Smooth muscle cell (in vitro differentiated cells): Measurements from ENCODE around the gene NCK1. TPM values are rescaled to one million over a fixed set of nuclear protein-coding genes. Genes with fewer than 3 reads are reported as not detected.

Experiments used
- DNase-seq: peaks from one replicate; lab custom pipeline; 2025; ENCODE audit not compliant: unreplicated experiment; lab: John Stamatoyannopoulos, UW
- H2AFZ ChIP-seq: fragments of 200-600 bp; sonication (generic); 2 replicates; pipeline ENCODE4 v1.6.0; 2016; ENCODE audit warnings: antibody characterized with exemption, low read depth, mild to moderate bottlenecking
- H3F3A ChIP-seq: fragments of 200-600 bp; sonication (generic); 2 replicates; pipeline ENCODE4 v1.6.0; 2017; ENCODE audit warnings: antibody characterized with exemption, low read depth
- H3K27ac ChIP-seq: fragments of 200-600 bp; sonication (generic); 2 replicates; pipeline ENCODE4 v1.5.1; 2016; ENCODE audit warnings: low read depth, mild to moderate bottlenecking
- H3K27me3 ChIP-seq: fragments of 200-600 bp; sonication (generic); 2 replicates; pipeline ENCODE4 v1.6.1; 2016; ENCODE audit warnings: low read depth, mild to moderate bottlenecking
- H3K36me3 ChIP-seq: fragments of 200-600 bp; sonication (generic); 2 replicates; pipeline ENCODE4 v1.5.1; 2016; ENCODE audit warnings: low read depth
- H3K4me1 ChIP-seq: fragments of 200-600 bp; sonication (generic); 2 replicates; pipeline ENCODE4 v1.5.1; 2016; ENCODE audit warnings: low read depth
- H3K4me2 ChIP-seq: fragments of 200-600 bp; sonication (generic); 2 replicates; pipeline ENCODE4 v1.6.0; 2016; ENCODE audit warnings: mild to moderate bottlenecking
- H3K4me3 ChIP-seq: fragments of 200-600 bp; sonication (generic); 2 replicates; pipeline ENCODE4 v1.5.1; 2016; ENCODE audit warnings: mild to moderate bottlenecking
- H3K79me2 ChIP-seq: fragments of 200-600 bp; sonication (generic); 2 replicates; pipeline ENCODE4 v1.6.0; 2016; ENCODE audit warnings: low read depth, mild to moderate bottlenecking
- H3K9ac ChIP-seq: fragments of 200-600 bp; sonication (generic); 2 replicates; pipeline ENCODE4 v1.6.0; 2016; ENCODE audit warnings: low read depth
- H3K9me3 ChIP-seq: fragments of 200-600 bp; sonication (generic); replicated peaks from 2 replicates; pipeline ENCODE4 v1.5.1; 2016; ENCODE audit warnings: low read depth
- H4K20me1 ChIP-seq: fragments of 200-600 bp; sonication (generic); 2 replicates; pipeline ENCODE4 v1.6.0; 2016; ENCODE audit warnings: low read depth
- CTCF ChIP-seq: fragments of 200-600 bp; sonication (generic); IDR thresholded peaks from 2 replicates; pipeline ENCODE4 v1.5.1; 2017; ENCODE audit warnings: borderline replicate concordance, mild to moderate bottlenecking, antibody characterized with exemption; ENCODE audit not compliant: insufficient read depth, poor library complexity, severe bottlenecking
- WGBS: methylation state at CpG from one replicate; pipeline ENCODE4 v1.1.7; 2016; ENCODE audit warnings: low lambda C conversion rate; 5-methylcytosine and 5-hydroxymethylcytosine counted together
- polyA plus RNA-seq: library from polyadenylated mRNA; unstranded; fragments of >200 nt; fragmentation: Nextera tagmentation; extraction: Ambion mirVana; gene quantifications from 2 replicates; pipeline ENCODE4 v1.2.1, GENCODE V29; 2016
- total RNA-seq: library from RNA; depleted of rRNA; stranded (reverse); fragments of >200 nt; gene quantifications from 2 replicates; pipeline ENCODE4 v1.2.3, GENCODE V29; 2014

NCK1 gene
- total and polyA plus RNA-seq, 2 experiments from 2014 or later: 21.1 to 41.8 TPM

- H4K20me1 ChIP-seq: peaks cover 77% of the 10 kb centered on the region
- peaks cover 99% of the 10 kb centered on the region for H3K79me2 ChIP-seq
- no peak for DNase-seq
- H3K9ac ChIP-seq: no peak overlapping the region
- H3K9me3 ChIP-seq: no peaks in the 10 kb centered on the region
- no peaks in the 10 kb centered on the region for H3K4me1 ChIP-seq
- no peak overlapping the region for H2AFZ ChIP-seq
- 98% methylated on average over 9 of the region's 9 CpGs for WGBS
- H3F3A ChIP-seq: no peaks in the 10 kb centered on the region
- H3K4me3 ChIP-seq: no peak overlapping the region
- no peak overlapping the region for H3K27ac ChIP-seq
- H3K27me3 ChIP-seq: no peaks in the 10 kb centered on the region
- no peaks in the 10 kb centered on the region for H3K36me3 ChIP-seq
- no peak for TF ChIP-seq CTCF
- no peak overlapping the region for H3K4me2 ChIP-seq
Observed at GRCh38 chr3:136883967-136884720, 22.1 kb downstream of the NCK1 start.

GRCh38 chr3:136885357-136886213 lies 23.6 kb downstream of the NCK1 start:
- Histone ChIP-seq H3K9ac (no peak overlapping the region), H3K4me3 (no peak overlapping the region), H3F3A (no peaks in the 10 kb centered on the region), H4K20me1 (peaks cover 72% of the 10 kb centered on the region), H3K36me3 (no peaks in the 10 kb centered on the region), H3K27ac (no peak overlapping the region), H3K79me2 (peaks cover 99% of the 10 kb centered on the region), H3K4me2 (no peak overlapping the region), H3K27me3 (no peaks in the 10 kb centered on the region), H3K4me1 (no peaks in the 10 kb centered on the region), H3K9me3 (no peaks in the 10 kb centered on the region), H2AFZ (no peak overlapping the region)
- WGBS: 94% methylated on average over 5 of the region's 5 CpGs
- TF ChIP-seq CTCF: no peak
- no peak for DNase-seq

GRCh38 chr3:136889947-136890346 lies 27.9 kb downstream of the NCK1 start:
- peaks cover 98% of the 10 kb centered on the region for H3K79me2 ChIP-seq
- H3K4me1 ChIP-seq: peaks cover 4% of the 10 kb centered on the region
- H3K4me3 ChIP-seq: no peak overlapping the region
- H3K9me3 ChIP-seq: no peaks in the 10 kb centered on the region
- H3K4me2 ChIP-seq: no peak overlapping the region
- peaks cover 3% of the 10 kb centered on the region for H3F3A ChIP-seq
- WGBS: 88% methylated on average over 24 of the region's 24 CpGs
- H3K27ac ChIP-seq: no peak overlapping the region
- H3K9ac ChIP-seq: no peak overlapping the region
- peaks cover 56% of the 10 kb centered on the region for H4K20me1 ChIP-seq
- H2AFZ ChIP-seq: no peak overlapping the region
- no peak for DNase-seq
- no peaks in the 10 kb centered on the region for H3K27me3 ChIP-seq
- no peak for TF ChIP-seq CTCF
- no peaks in the 10 kb centered on the region for H3K36me3 ChIP-seq
